Left lung (tissue), 10 donors: ENCODE results near the gene FOXC2. TPM values are rescaled to one million over a fixed set of nuclear protein-coding genes. Genes with fewer than 3 reads are reported as not detected.
"Not testable (repeated sequence)": the region's sequence is repeated elsewhere in the genome, so short reads cannot be mapped to it uniquely, and the experiment has no call there.

ENCODE experiments used
- ATAC-seq: fragments of 200-7000 bp; cut with Tn5 transposase; one replicate; pipeline ENCODE4 v1.9.1; 2020; ENCODE audit warnings: moderate library complexity
- DNase-seq, 4 donors: peaks; one replicate each; pipeline ENCODE4 v3.0.0-alpha.2; 2013 to 2020
- H3K27ac ChIP-seq, 2 donors: fragments of 200-600 bp; sonication (generic) in 1 of 2; one replicate each; pipeline versions ENCODE4 v1.5.0 to v1.8.0; 2020 to 2021
- H3K27me3 ChIP-seq, 2 donors: fragments of 200-600 bp; sonication (generic) in 1 of 2; one replicate each; pipeline versions ENCODE4 v1.5.0 to v1.8.0; 2020 to 2021
- H3K36me3 ChIP-seq, 2 donors: fragments of 200-600 bp; sonication (generic) in 1 of 2; one replicate each; pipeline versions ENCODE4 v1.5.0 to v1.8.0; 2020 to 2021
- H3K4me1 ChIP-seq, 2 donors: fragments of 200-600 bp; one replicate each; pipeline ENCODE4 v1.8.0; 2021
- H3K4me3 ChIP-seq, 2 donors: fragments of 200-600 bp; sonication (generic) in 1 of 2; one replicate each; pipeline versions ENCODE4 v1.5.0 to v1.8.0; 2020 to 2021; ENCODE audit warnings: mild to moderate bottlenecking in 1 of 2
- H3K9me3 ChIP-seq, 2 donors: fragments of 200-600 bp; sonication (generic) in 1 of 2; one replicate each; pipeline versions ENCODE4 v1.5.0 to v1.8.0; 2020 to 2021
- intact Hi-C, 2 donors: fragments of 100-400 bp; cut with DNase I; formaldehyde crosslinking; loops; one replicate each; pipeline versions ENCODE4 v1.11.2 to v1.14.2; 2022
- polyA plus RNA-seq, 6 donors: library from polyadenylated mRNA; unstranded; fragments of 120-200 nt; gene quantifications; one replicate each; pipeline ENCODE4 v1.2.1, GENCODE V29; 2013; ENCODE audit not compliant: insufficient read length in 6 of 6
- total RNA-seq, 2 donors: library from RNA; stranded (reverse); fragmentation: NEBNext Ultra II Directional; extraction: Animal tissue kit (Norgen Biotek cat#: 25700); gene quantifications; one replicate each; pipeline ENCODE4 v1.2.1, GENCODE V29; 2021
- TF ChIP-seq, protein P1 (sequence below), 2 donors: fragments of 200-600 bp; sonication (generic) in 1 of 2; IDR thresholded peaks; one replicate each; pipeline versions ENCODE4 v1.5.0 to v1.8.0; 2021; ENCODE audit warnings: antibody characterized with exemption in 2 of 2
- donor health status: DM: no; HTN: yes; CAD: no.
- donor health status: DM: no; HTN: no; CAD: no.

The FOXC2 gene
- total and polyA plus RNA-seq, 8 donors, result 0.41 to 2.0 (median 0.93) TPM

DNA sequence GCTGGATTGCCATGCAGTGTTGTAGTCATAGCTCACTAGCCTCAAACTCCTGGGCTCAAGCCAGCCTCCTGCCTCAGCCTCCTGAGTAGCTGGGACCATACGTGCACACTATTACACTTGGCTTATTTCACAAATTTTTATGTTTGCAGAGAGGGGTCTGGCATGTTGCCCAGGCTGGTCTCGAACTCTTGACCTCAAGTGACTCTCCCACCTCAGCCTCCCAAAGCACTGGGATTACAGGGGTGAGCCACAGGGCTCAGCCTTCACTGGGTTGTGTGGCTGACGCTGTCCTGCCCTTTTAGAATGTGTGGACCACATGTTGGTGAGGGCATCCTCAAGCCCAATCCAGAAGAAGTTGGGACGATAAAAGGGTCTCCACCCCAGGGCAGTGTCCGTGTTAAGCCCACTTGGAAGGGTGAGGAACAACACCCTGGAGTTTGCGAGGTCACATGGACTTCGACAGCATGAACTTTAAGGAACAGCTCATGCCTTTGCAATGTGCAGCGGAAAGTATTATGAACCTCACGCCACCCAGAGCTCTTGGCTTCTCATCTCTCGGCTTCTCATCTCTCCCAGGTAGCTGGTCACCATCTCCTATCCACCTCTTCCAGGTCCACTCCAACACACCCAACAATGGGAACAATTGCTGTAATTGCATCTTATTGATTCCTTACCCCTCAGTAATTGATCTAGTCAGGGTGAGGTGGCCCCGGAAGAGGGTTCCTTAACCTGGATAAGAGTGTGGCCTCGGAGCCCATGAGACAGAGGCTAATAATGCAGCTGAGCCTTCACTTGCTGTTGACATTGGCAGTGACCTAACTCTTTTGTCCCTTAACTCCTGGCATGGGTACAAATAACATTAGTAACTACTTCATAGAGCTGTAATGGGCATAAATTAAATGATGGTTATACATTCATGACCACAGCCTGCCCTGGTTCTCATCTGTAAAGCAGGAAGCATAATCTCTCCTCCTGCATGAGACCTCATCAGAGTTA is 18.4 kb downstream of the FOXC2 start:
- H3K9me3 ChIP-seq, result no peaks in the 10 kb centered on the region
- H3K27ac ChIP-seq, result no peak overlapping the region
- H3K4me3 ChIP-seq, result no peak overlapping the region
- H3K27me3 ChIP-seq, result peaks cover 13 to 48% of the 10 kb centered on the region in 2 donors
- ATAC-seq (no peak), DNase-seq (no peak)
- H3K4me1 ChIP-seq, result no peaks in the 10 kb centered on the region
- TF ChIP-seq, protein P1, sequence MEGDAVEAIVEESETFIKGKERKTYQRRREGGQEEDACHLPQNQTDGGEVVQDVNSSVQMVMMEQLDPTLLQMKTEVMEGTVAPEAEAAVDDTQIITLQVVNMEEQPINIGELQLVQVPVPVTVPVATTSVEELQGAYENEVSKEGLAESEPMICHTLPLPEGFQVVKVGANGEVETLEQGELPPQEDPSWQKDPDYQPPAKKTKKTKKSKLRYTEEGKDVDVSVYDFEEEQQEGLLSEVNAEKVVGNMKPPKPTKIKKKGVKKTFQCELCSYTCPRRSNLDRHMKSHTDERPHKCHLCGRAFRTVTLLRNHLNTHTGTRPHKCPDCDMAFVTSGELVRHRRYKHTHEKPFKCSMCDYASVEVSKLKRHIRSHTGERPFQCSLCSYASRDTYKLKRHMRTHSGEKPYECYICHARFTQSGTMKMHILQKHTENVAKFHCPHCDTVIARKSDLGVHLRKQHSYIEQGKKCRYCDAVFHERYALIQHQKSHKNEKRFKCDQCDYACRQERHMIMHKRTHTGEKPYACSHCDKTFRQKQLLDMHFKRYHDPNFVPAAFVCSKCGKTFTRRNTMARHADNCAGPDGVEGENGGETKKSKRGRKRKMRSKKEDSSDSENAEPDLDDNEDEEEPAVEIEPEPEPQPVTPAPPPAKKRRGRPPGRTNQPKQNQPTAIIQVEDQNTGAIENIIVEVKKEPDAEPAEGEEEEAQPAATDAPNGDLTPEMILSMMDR (IDR thresholded peaks at IDR 0.05), result no peak
- intact Hi-C loops, result no loop called here
- H3K36me3 ChIP-seq, result no peaks in the 10 kb centered on the region

DNA sequence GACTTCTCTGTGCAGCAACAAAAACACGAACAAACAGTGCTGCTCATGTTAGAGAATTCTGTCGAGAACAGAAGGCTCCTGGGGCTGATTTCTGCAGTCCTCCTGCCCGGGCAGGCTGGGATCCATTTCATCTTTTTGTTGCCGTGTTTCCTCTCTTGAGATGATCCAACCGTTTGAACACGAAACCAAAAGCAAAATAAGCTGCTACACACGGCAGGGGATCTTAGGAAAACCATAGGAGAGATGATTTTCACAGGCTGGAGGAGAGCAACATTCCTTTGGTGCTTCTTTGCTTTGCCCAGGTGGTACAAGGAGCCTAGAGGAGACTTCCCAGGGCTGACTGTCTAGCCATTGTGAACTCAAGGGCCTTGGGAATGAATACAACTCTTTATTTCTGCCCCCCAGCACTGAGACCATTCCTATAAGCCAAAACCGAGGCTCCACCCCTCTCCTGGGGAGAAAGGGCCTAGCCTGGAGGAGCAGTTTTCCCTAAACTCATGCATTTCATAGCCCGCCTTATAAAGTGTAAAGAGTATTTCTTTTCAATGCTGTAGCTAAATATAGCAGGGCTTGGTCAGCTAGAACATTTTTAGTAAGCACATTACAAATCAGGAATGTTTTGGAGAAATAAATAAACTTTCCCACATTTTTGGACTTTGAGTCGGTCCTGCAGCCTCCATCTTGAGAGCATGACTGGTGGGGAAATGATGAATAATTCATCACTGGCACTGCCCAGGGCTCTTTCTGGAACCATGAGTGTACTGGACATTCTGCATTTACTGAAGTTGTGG is 19.4 kb downstream of the FOXC2 start:
- Histone ChIP-seq H3K27me3 (peaks cover 5 to 44% of the 10 kb centered on the region in 2 donors), H3K4me3 (no peak overlapping the region), H3K27ac (no peak overlapping the region), H3K9me3 (no peaks in the 10 kb centered on the region), H3K4me1 (no peaks in the 10 kb centered on the region), H3K36me3 (no peaks in the 10 kb centered on the region)
- ATAC-seq, result no peak
- DNase-seq, result no peak
- TF ChIP-seq, protein P1 (IDR thresholded peaks at IDR 0.05), result no peak
- intact Hi-C loops, result no loop called here

DNA sequence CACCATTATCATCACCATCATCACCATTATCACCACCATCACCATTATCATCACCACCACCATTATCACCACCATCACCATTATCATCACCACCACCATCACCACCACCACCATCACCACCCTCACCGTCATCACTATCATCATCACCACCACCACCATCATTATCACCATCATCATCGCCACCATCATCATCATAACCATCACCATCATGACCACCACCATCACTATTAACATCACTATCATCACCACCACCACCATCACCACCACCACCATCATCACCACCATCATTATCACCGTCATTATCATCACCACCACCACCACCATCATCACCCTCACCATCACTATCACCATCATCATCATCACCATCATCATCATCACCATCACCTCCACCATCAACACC is 20.9 kb downstream of the FOXC2 start:
- Histone ChIP-seq H3K27me3 (peaks cover 4 to 44% of the 10 kb centered on the region in 2 donors), H3K27ac (no peak overlapping the region)
- intact Hi-C loops, result no loop called here

DNA sequence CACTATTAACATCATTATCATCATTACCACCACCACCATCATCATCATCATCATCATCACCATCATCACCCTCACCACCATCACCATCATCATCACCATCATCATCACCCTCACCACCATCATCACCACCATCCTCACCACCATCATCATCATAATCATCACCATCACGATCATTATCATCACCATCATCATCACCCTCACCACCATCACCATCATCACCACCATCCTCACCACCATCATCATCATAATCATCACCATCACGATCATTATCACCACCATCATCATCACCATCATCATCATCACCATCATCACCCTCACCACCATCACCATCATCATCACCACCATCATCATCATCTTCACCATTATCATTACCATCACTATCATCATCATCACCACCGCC is 21.3 kb downstream of the FOXC2 start:
- H3K4me3 ChIP-seq, H3K27ac ChIP-seq, H3K36me3 ChIP-seq, H3K4me1 ChIP-seq, intact Hi-C loops, ATAC-seq, DNase-seq, H3K9me3 ChIP-seq: not testable (repeated sequence)
- peaks cover 4 to 44% of the 10 kb centered on the region in 2 donors for H3K27me3 ChIP-seq

More for the DNA sequence above, 20.9 kb downstream of the FOXC2 start:
- DNase-seq (no peak), ATAC-seq (no peak)
- Histone ChIP-seq H3K4me1 (no peaks in the 10 kb centered on the region), H3K4me3 (no peak overlapping the region), H3K36me3 (no peaks in the 10 kb centered on the region), H3K9me3 (no peaks in the 10 kb centered on the region)
- TF ChIP-seq, protein P1 (IDR thresholded peaks at IDR 0.05), result no peak

DNA sequence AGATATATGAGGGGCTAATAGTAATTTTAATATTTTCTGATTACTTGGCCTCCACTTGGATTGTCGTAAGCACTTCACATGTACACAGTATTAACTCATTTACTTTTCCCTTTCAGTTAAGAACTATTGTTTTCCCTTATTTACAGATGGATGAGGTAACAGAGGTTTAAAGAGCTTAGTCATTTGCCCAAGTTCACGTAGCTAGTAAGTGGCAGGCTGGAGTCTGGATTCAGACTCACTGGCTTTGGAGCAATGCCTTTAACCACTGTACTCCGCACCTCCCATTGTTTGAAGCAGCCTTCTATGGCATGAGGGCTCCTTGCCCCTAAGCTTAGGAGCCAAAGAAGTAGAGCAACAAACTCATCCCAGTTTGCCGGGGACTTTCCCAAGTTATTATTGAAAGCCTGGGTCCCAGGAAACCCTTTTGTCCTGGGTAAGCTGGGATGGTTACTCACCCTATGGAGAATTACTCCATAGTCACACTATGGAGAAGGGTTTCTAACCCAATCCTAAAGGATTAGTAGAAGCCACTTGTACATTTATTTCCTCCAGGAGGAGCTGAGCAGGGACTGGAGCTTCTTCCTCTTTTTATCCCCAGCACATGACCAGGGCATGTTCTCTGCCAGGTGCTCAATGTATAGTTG is 24.0 kb downstream of the FOXC2 start:
- peak; percentile 33 for ATAC-seq
- peaks cover 13 to 55% of the 10 kb centered on the region in 2 donors for H3K27me3 ChIP-seq

More for the DNA sequence above, 24.0 kb downstream of the FOXC2 start:
- no peak overlapping the region for H3K4me3 ChIP-seq
- no peaks in the 10 kb centered on the region for H3K36me3 ChIP-seq
- TF ChIP-seq, protein P1 (IDR thresholded peaks at IDR 0.05), result no peak
- H3K9me3 ChIP-seq, result no peaks in the 10 kb centered on the region
- no peak overlapping the region for H3K27ac ChIP-seq
- intact Hi-C loops, result no loop called here
- no peak for DNase-seq
- H3K4me1 ChIP-seq, result no peaks in the 10 kb centered on the region
